Cardiac atrium fibroblast (primary cell): ENCODE measurements around the gene CYBRD1. TPM values are rescaled to one million over a fixed set of nuclear protein-coding genes. Genes with fewer than 3 reads are reported as not detected.

Experiments used
- total RNA-seq: library from RNA; depleted of rRNA; stranded (reverse); fragments of >200 nt; gene quantifications from 2 replicates; pipeline ENCODE4 v1.2.3, GENCODE V29; 2015

CYBRD1 gene
- total RNA-seq, result 155 and 165 TPM in 2 replicates

GRCh38 chr2:171522052-171522787 lies at the start of gene CYBRD1:
Gene CYBRD1 (plus strand): TSS chr2:171522474. CDS start chr2:171522546, 72 bp downstream.

Other genes with a start within 250 kb of the CYBRD1 start
- gene METTL8, start 88.5 kb upstream of the CYBRD1 start, total RNA-seq, result 8.3 and 23.7 TPM in 2 replicates
- 9.7 and 10.3 TPM in 2 replicates for gene DCAF17, start 88.2 kb upstream of the CYBRD1 start, total RNA-seq
- gene DYNC1I2, start 165.0 kb downstream of the CYBRD1 start, total RNA-seq, result 83.9 and 86.8 TPM in 2 replicates